Stimulated activated CD8-positive, alpha-beta memory T cell treated with anti-CD3 and anti-CD28 coated beads, Interleukin-7, amount 100 ng/mL, for 48 hours (primary cell): Measurements from ENCODE around the gene ERFL.
"Not testable (repeated sequence)": the region's sequence is repeated elsewhere in the genome, so short reads cannot be mapped to it uniquely, and the experiment has no call there.

ENCODE experiments used
- DNase-seq, 2 donors: peaks; one replicate each; pipeline ENCODE4 v3.0.0-alpha.2; 2020; ENCODE audit warnings: low read depth in 1 of 2; ENCODE audit errors: extremely low read depth in 1 of 2

Gene ERFL

DNA sequence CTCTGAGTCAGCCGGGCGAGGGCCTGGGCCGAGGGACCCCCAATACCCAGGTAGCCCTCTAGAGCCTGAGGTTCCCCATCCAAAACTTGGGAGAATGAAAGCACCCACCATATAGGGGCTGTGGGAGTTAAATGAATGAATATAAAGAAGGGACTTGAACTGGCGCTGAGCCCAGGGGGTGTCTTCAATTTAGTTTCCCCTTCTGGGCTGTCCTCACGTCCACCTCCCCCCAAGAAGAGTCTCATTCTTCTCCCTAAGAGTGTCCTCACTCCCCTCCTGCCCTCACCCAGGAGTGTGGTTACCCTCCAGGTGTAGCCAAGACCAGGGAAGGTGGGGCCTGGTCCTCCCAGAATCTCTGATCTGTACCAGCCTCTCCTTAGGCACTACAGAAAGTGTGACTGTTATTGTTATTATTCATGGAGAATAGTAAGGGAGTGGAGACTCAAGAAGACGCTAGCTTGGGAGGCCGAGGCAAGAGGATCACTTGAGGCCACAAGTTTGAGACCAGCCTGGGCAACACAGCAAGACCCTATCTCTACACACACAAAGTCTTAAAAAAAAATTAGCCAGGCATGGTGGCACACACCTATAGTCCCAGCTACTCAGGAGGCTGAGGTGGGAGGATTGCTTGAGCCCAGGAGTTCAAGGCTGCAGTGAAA is 48.5 kb downstream of the ERFL start:
- DNase-seq, result no peak

DNA sequence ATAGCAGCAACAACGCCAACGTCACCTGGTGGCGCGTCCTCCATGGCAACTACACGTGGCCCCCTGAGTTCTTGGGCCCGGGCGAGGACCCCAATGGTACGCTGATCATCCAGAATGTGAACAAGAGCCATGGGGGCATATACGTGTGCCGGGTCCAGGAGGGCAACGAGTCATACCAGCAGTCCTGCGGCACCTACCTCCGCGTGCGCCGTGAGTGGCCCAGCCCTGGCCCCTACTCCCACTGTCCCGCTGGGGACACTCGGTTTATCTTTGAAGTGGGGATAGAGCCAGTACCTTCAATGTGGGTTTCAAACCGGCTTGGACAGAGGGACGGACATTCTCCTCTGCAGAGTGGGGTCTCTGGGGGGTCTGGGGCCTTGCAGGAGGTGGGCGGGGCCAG is 49.2 kb downstream of the ERFL start:
- no peak for DNase-seq

GRCh38 chr19:41877916-41878905 is 50.0 kb downstream of the ERFL start:
- no peak for DNase-seq

DNA sequence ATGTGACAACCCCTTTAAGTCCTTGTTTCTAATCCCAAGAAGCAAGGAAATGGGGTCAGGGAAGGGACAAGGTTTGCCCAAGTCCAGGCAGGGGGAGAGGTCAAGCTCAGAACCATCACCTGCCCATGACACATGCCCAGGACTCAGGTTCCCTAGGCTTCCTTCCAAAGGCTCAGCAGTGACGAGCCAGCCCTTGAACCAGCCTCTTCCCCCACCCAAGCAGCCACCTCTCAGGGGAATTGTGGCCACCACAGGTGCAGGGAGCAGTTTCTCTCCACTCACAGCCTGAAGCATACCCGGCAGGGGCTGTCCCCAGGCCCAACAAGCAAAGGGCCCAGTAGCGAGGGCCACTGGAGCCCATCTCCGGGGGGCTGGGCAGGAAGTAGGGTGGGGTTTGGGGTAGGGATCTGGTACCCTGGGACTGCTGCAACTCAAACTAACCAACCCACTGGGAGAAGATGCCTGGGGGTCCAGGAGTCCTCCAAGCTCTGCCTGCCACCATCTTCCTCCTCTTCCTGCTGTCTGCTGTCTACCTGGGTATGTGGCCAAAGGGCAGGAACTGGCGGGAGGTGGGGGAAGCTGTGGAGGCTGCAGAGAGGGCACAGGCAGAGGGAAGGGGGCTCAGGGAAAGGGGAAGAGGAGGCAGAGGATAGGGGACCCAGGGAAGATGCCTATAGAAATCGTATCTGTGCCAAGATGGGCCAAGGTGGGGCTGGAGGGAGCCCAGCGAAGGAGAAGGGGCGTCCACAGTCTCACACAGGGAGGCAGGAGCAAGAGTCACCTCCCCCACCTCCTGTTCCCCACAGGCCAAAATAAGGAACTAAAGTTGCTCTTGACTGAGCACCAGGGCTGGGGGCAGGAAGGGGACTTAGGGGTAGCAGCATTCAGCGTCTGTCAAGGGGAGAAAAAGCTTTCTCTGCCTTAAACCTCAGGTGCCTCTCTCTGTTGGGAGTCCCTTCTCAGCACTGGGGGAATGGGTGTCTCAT is 51.1 kb downstream of the ERFL start, which contains the start of gene CD79A:
TSS of gene CD79A (plus strand) at position 433 of the 986 bp plus-strand sequence. CDS start at position 459, 26 bp downstream.
- DNase-seq, result no peak

DNA sequence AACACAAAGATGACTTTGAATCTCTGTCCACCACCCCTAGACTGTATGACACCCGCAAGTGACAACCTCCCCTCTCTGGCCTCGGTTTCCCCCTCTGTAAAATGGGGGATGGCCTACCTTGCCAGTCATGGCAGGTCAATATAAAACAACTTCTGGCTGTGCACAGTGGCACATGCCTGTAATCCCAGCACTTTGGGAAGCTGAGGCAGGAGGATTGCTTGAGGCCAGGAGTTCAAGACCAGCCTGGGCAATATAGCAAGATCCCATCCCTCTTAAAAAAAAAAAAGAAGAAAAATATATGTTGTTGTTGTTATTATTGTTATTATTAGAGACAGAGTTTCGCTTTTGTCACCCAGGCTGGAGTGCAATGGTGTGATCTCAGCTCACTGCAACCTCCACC is 52.3 kb downstream of the ERFL start:
- not testable (repeated sequence) for DNase-seq

- DNase-seq, result no peak
These were observed 55.2 kb downstream of the ERFL start for GRCh38 chr19:41872775-41873647.

DNA sequence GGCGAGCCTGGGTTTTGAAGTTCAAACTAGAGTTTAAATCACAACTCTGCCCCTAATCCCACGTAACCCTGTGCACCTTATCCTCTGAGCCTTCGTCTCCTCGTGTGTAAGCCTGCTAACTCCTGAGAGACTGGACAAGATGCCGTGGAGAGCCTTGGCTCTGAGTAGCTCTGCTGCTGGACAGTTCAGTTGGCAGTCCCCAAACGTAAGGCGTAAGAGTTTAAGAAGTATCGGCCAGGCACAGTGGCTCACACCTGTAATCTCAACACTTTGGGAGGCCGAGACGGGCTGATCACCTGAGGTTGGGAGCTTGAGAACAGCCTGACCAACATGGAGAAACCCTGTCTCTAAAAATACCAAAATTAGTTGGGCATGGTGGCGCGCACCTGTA is 55.9 kb downstream of the ERFL start:
- DNase-seq, result no peak

DNA sequence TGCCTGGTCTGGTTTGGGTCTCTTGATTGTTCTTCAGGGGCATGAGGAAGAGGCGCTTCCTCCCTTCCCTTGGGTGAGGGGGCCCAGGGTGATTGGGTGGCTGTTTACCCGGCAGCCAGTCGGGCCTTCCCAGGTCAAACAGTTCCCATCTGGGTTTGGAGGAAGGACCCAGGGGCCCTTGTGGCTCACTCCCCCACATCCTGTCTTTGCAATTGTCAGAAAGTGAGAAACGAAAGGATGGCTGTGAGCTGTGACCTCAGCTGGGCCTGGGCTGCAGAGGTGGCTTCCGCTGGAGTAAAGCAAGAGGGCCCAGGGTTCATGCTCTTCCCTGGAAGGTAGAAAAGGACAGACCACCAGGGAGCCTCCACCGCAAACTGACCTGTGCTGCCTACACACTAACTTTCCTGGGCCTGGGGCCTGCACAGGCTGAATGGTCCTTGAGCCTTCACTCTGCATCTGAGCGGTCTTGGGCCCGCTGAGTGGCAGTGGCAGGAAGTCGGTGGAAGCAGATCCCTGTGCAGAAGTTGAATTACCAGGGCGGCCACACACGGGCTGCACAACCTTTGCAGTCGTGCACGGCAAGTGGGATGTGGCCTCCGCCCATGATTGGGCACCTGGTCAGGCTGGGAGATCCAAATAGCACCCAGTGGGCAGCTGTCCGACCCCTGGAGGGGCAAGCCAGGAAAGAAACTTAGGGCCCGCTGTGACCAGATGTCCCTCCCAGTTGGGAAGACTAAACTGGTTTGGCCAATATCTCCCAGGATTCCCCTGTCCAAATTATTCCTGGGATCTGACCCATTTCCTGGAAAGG is 56.5 kb downstream of the ERFL start:
- peak; percentile 61 to 77 for DNase-seq

GRCh38 chr19:41870401-41870873 is 57.8 kb downstream of the ERFL start:
- no peak for DNase-seq

GRCh38 chr19:41869374-41869955 is 58.8 kb downstream of the ERFL start:
- no peak for DNase-seq

GRCh38 chr19:41868989-41869300 is 59.3 kb downstream of the ERFL start:
- no peak for DNase-seq

- DNase-seq, result no peak
These were observed 59.9 kb downstream of the ERFL start for GRCh38 chr19:41868120-41868988.

DNA sequence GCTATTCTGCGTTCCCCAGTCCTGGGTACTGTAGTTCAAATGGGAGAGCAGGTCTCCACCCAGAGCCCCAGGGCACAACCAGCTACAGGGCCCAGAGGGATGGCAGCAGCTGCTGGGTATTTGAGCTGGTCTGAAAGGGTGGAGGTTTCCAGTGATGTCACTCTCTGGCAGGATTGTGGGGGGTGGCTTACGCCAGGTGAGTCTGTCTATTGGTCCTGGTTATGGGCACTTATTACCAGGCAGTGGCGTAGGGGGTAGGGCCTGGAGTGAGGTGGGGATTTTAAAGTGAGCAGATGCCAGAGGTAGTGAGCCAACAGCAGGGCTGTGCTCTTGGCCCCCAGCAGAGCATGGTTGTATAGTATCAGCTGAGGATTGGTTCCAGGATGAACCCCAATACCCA is 62.0 kb downstream of the ERFL start:
- no peak for DNase-seq

DNA sequence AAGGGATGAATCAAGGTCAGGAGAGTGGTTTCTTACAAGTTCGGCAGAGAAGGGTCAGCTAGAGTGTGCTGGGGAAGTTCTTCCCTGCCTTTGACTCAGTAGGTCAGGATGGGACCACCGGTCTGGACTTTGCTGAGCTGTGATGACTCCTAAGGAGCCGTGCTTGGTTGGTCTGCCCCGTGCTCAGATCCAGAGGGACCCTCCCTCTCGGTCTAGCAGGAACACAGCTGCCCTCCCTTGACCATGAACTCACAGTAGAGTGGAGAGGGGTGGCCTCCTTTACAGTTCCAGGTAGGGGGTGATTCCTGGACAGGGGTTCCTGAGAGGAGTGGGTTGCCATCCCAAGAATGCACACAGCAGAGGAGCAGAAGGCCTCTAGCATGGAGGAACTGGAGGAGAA is 63.9 kb downstream of the ERFL start:
- DNase-seq, result no peak

GRCh38 chr19:41863209-41863931 is 64.9 kb downstream of the ERFL start:
- DNase-seq, result no peak

- DNase-seq, result no peak
These were observed 65.7 kb downstream of the ERFL start for GRCh38 chr19:41862445-41862986.

GRCh38 chr19:41861846-41862245 is 66.4 kb downstream of the ERFL start:
- DNase-seq, result no peak
